ENCODE data around the gene SNED1.

DNA sequence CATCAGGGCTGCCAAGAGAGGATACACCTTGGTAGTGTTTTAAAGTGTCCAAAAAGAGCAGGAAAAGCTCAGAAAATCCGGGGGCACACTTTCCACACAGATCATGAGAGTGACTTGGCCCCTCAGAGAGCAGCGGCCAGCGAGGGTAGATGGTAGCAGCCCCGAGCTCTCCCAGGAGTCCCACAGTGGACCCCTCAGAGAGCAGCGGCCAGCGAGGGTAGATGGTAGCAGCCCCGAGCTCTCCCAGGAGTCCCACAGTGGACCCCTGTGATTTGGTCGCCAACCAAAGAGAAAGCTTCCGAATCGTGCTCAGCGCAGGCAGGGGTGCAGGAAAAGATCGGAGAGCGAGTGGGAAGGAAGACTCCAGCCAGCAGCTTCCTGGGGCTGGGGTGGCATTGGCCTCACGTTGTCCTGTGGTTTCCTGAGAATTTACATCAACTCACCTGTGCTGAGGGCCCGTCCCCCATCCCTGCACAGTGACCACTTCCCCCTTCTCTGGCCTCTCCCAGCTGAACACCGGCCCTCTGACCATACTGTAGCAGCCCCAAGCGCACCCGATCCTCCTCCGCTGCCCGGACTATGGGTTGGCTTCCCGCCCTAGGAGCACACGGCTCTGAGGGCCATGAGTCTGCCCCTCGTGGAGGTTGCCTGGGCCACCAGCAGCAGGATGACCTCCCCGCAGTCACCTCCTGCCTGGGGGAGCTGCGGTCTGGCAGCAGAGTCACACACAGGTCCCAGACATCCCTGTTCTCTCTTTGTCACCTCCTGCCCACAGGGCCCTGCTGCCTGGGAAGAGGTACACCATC lies 69.9 kb downstream of the SNED1 start:
- no peak for TF ChIP-seq EZH2 (IDR thresholded peaks at IDR 0.05; ENCODE audit: low read length)
- TF ChIP-seq, protein P1, sequence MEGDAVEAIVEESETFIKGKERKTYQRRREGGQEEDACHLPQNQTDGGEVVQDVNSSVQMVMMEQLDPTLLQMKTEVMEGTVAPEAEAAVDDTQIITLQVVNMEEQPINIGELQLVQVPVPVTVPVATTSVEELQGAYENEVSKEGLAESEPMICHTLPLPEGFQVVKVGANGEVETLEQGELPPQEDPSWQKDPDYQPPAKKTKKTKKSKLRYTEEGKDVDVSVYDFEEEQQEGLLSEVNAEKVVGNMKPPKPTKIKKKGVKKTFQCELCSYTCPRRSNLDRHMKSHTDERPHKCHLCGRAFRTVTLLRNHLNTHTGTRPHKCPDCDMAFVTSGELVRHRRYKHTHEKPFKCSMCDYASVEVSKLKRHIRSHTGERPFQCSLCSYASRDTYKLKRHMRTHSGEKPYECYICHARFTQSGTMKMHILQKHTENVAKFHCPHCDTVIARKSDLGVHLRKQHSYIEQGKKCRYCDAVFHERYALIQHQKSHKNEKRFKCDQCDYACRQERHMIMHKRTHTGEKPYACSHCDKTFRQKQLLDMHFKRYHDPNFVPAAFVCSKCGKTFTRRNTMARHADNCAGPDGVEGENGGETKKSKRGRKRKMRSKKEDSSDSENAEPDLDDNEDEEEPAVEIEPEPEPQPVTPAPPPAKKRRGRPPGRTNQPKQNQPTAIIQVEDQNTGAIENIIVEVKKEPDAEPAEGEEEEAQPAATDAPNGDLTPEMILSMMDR (optimal IDR thresholded peaks at IDR 0.05 in 1 of 3, IDR thresholded peaks at IDR 0.05 in 1 of 3, conservative IDR thresholded peaks at IDR 0.05 in 1 of 3; ENCODE audit: extremely low read depth in 1 of 3, insufficient read depth in 2 of 3, low read length in 3 of 3) = no peak
